HepG2 (cell line): Measurements from ENCODE around the gene ZBP1. TPM values are rescaled to one million over a fixed set of nuclear protein-coding genes. Genes with fewer than 3 reads are reported as not detected.

Source experiments
- ATAC-seq: fragments of 200-7000 bp; cut with Tn5 transposase; 3 replicates; pipeline ENCODE4 v1.9.1; 2020; ENCODE audit warnings: mild to moderate bottlenecking, moderate library complexity
- BruUV-seq: library from RNA; stranded (reverse); fragments of 400-500 nt; replicated peaks from 2 replicates; lab custom pipeline; 2021; lab: Mats Ljungman, UMichigan
- CTCF ChIA-PET: fragments of 300-600 bp; formaldehyde crosslinking; extraction: SDS; loops from one replicate; lab custom pipeline; 2021; ENCODE audit warnings: low total read pairs, inconsistent platforms, low intra/inter-chr PET ratio; lab: Yijun Ruan, JAX
- POLR2A ChIA-PET: fragments of 350-600 bp; sonication (Branson Sonifier 250); formaldehyde crosslinking; loops from one replicate; lab custom pipeline; 2020; ENCODE audit warnings: antibody characterized with exemption, inconsistent platforms; lab: Yijun Ruan, JAX
- DNase-seq: peaks from one replicate; pipeline ENCODE4 v3.0.0-alpha.2; 2015; ENCODE audit warnings: low spot score
- FAIRE-seq: peaks from 3 replicates; lab custom pipeline; 2011; peaks lifted over from hg19 to GRCh38; lab: Jason Lieb, UNC
- H2AFZ ChIP-seq: one replicate; pipeline ENCODE4 v1.6.1; 2011; ENCODE audit warnings: low read length, inconsistent platforms
- H3K27ac ChIP-seq: fragments of 300-600 bp; 3 replicates; pipeline ENCODE4 v1.8.0; 2011; ENCODE audit warnings: mixed run types, mild to moderate bottlenecking, mixed read lengths, low read length, inconsistent platforms; ENCODE audit not compliant: insufficient read depth; ENCODE audit errors: extremely low read length
- H3K27me3 ChIP-seq, 2 experiments: fragments of 200-600 bp in 1 of 2; 2 replicates in 1 of 2; 3 replicates in 1 of 2; pipeline versions ENCODE4 v1.6.0 to v1.8.0; 2011; ENCODE audit warnings: low read length in 2 of 2, mild to moderate bottlenecking in 2 of 2, moderate library complexity in 2 of 2, inconsistent platforms in 1 of 2; ENCODE audit not compliant: insufficient read depth in 2 of 2, control insufficient read depth in 1 of 2
- H3K36me3 ChIP-seq, 2 experiments: fragments of 200-600 bp in 1 of 2; replicated peaks in 1 of 2; 2 replicates in 1 of 2; 3 replicates in 1 of 2; pipeline versions ENCODE4 v1.5.1 to v1.8.0; 2011; ENCODE audit warnings: low read length in 2 of 2, inconsistent platforms in 1 of 2; ENCODE audit not compliant: insufficient read depth in 2 of 2, control insufficient read depth in 1 of 2
- H3K4me1 ChIP-seq: 2 replicates; pipeline ENCODE4 v1.5.1; 2012; ENCODE audit warnings: low read length, inconsistent platforms; ENCODE audit not compliant: insufficient read depth
- H3K4me2 ChIP-seq: 2 replicates; pipeline ENCODE4 v1.6.0; 2011; ENCODE audit warnings: low read depth, low read length, inconsistent platforms
- H3K4me3 ChIP-seq, 3 experiments: fragments of 200-600 bp in 1 of 3; sonication (generic), shearing (Covaris generic) in 1 of 3; replicated peaks in 1 of 3; 2 replicates each; pipeline ENCODE4 v1.5.1; 2011 to 2016; ENCODE audit warnings: low read length in 3 of 3, inconsistent platforms in 2 of 3, low read depth in 2 of 3, mild to moderate bottlenecking in 2 of 3, control low read depth in 1 of 3, mixed read lengths in 1 of 3; ENCODE audit not compliant: insufficient read depth in 1 of 3
- H3K79me2 ChIP-seq: one replicate; pipeline ENCODE4 v1.6.1; 2011; ENCODE audit warnings: low read length, inconsistent platforms; ENCODE audit not compliant: insufficient read depth
- H3K9ac ChIP-seq: 2 replicates; pipeline ENCODE4 v1.6.0; 2011; ENCODE audit warnings: mild to moderate bottlenecking, low read depth, low read length, inconsistent platforms; ENCODE audit not compliant: insufficient read depth
- H3K9me3 ChIP-seq: 2 replicates; pipeline ENCODE4 v1.5.1; 2012; ENCODE audit warnings: mild to moderate bottlenecking, low read length
- H4K20me1 ChIP-seq: 2 replicates; pipeline ENCODE4 v1.6.0; 2011; ENCODE audit warnings: inconsistent platforms, mild to moderate bottlenecking, low read length, moderate library complexity; ENCODE audit not compliant: insufficient read depth
- DNMT1 ChIP-seq: sonication (generic); formaldehyde crosslinking; IDR thresholded peaks from 2 replicates; pipeline ENCODE4 v1.5.1; 2020; ENCODE audit warnings: mild to moderate bottlenecking, missing genetic modification reagents
- FOSL1 ChIP-seq: sonication (generic); formaldehyde crosslinking; IDR thresholded peaks from 2 replicates; pipeline ENCODE4 v1.9.0; 2021; ENCODE audit warnings: missing genetic modification reagents, borderline replicate concordance
- KAT8 ChIP-seq: IDR thresholded peaks from 2 replicates; pipeline ENCODE4 v1.6.1; 2016; ENCODE audit warnings: missing genetic modification reagents, missing compliant biosample characterization
- KDM3A ChIP-seq: IDR thresholded peaks from 2 replicates; pipeline ENCODE4 v1.6.1; 2018; ENCODE audit warnings: low read depth, missing compliant biosample characterization
- MBD4 ChIP-seq: IDR thresholded peaks from 2 replicates; pipeline ENCODE4 v1.6.1; 2012; ENCODE audit warnings: low read length, inconsistent platforms, borderline replicate concordance
- PLRG1 ChIP-seq: fragments of 450-650 bp; conservative IDR thresholded peaks from 2 replicates; pipeline ENCODE4 v1.6.1; 2016
- PRDM15 ChIP-seq: sonication (generic); formaldehyde crosslinking; IDR thresholded peaks from 2 replicates; pipeline ENCODE4 v1.4.0; 2020; ENCODE audit warnings: missing genetic modification reagents
- REPIN1 ChIP-seq: sonication (generic); formaldehyde crosslinking; IDR thresholded peaks from 2 replicates; pipeline ENCODE4 v1.8.0; 2022; ENCODE audit warnings: missing genetic modification reagents, low read depth, mild to moderate bottlenecking, borderline replicate concordance
- RORA ChIP-seq: sonication (generic); formaldehyde crosslinking; IDR thresholded peaks from 2 replicates; pipeline ENCODE4 v1.5.0; 2020; ENCODE audit warnings: mild to moderate bottlenecking, missing genetic modification reagents, moderate library complexity
- SNAI1 ChIP-seq: sonication (generic); formaldehyde crosslinking; IDR thresholded peaks from 2 replicates; pipeline ENCODE4 v1.5.0; 2020; ENCODE audit warnings: mild to moderate bottlenecking, missing genetic modification reagents, borderline replicate concordance
- XBP1 ChIP-seq: sonication (generic); formaldehyde crosslinking; IDR thresholded peaks from 2 replicates; pipeline ENCODE4 v1.5.0; 2020; ENCODE audit warnings: missing genetic modification reagents
- ZBTB21 ChIP-seq: sonication (generic); formaldehyde crosslinking; IDR thresholded peaks from 2 replicates; pipeline ENCODE4 v1.4.0; 2020; ENCODE audit warnings: missing genetic modification reagents
- ZBTB38 ChIP-seq: sonication (generic); formaldehyde crosslinking; IDR thresholded peaks from 2 replicates; pipeline ENCODE4 v1.5.1; 2020; ENCODE audit warnings: mild to moderate bottlenecking, missing genetic modification reagents
- ZBTB4 ChIP-seq: sonication (generic); formaldehyde crosslinking; IDR thresholded peaks from 2 replicates; pipeline ENCODE4 v1.4.0; 2020; ENCODE audit warnings: missing genetic modification reagents, mild to moderate bottlenecking, borderline replicate concordance
- ZFP36L2 ChIP-seq: sonication (generic); formaldehyde crosslinking; IDR thresholded peaks from 2 replicates; pipeline ENCODE4 v1.4.0; 2020; ENCODE audit warnings: missing genetic modification reagents
- ZMYM4 ChIP-seq: sonication (generic); formaldehyde crosslinking; IDR thresholded peaks from 2 replicates; pipeline ENCODE4 v1.8.1; 2023; ENCODE audit warnings: mild to moderate bottlenecking, missing genetic modification reagents
- ZNF552 ChIP-seq: sonication (generic); formaldehyde crosslinking; IDR thresholded peaks from 2 replicates; pipeline ENCODE4 v1.9.0; 2022; ENCODE audit warnings: missing genetic modification reagents, mild to moderate bottlenecking, borderline replicate concordance
- ZNF572 ChIP-seq: sonication (generic); formaldehyde crosslinking; IDR thresholded peaks from 2 replicates; pipeline ENCODE4 v1.5.1; 2020; ENCODE audit warnings: mild to moderate bottlenecking, missing genetic modification reagents
- ZSCAN30 ChIP-seq: sonication (generic); formaldehyde crosslinking; IDR thresholded peaks from 2 replicates; pipeline ENCODE4 v1.5.0; 2020; ENCODE audit warnings: mild to moderate bottlenecking, missing genetic modification reagents
- WGBS: methylation state at CpG from one replicate; pipeline ENCODE4 v1.1.6; 2017; ENCODE audit warnings: low lambda C conversion rate; 5-methylcytosine and 5-hydroxymethylcytosine counted together
- in situ Hi-C: cut with HindIII; loops from 2 replicates; pipeline ENCODE4 v1.10.0; 2017; ENCODE audit warnings: low pct_unique_long_range_greater_than_20kb; ENCODE audit not compliant: extremely low pct_ligation_motif_present
- intact Hi-C: fragments of 100-400 bp; cut with micrococcal nuclease; formaldehyde crosslinking; loops from one replicate; pipeline ENCODE4 v1.10.0; 2022; ENCODE audit not compliant: unreplicated experiment
- polyA plus RNA-seq, 8 experiments: library from polyadenylated mRNA; depleted of rRNA in 3 of 8; stranded (reverse) in 7 of 8; unstranded in 1 of 8; fragments of >200 nt; fragmentation: Illumina TruSeq in 4 of 8; extraction: Trizol in 4 of 8; gene quantifications; 2 replicates each; pipeline versions ENCODE4 v1.2.1 to v1.2.3, GENCODE V29; 2011 to 2016; ENCODE audit warnings: low read depth in 4 of 8, missing spikeins in 1 of 8, mixed read lengths in 1 of 8; ENCODE audit not compliant: insufficient read depth in 1 of 8
- total RNA-seq, 5 experiments: library from RNA; depleted of rRNA; stranded (reverse); fragments of >200 nt; fragmentation: Illumina TruSeq; extraction: Trizol; gene quantifications; 2 replicates each; pipeline ENCODE4 v1.2.3, GENCODE V29; 2016; ENCODE audit warnings: low read depth in 1 of 5

ZBP1 gene
- total and polyA plus RNA-seq, 2 of the 13 experiments (the other 11 are each of a cell fraction or from before 2014, with no cell fraction given): not detected

DNA sequence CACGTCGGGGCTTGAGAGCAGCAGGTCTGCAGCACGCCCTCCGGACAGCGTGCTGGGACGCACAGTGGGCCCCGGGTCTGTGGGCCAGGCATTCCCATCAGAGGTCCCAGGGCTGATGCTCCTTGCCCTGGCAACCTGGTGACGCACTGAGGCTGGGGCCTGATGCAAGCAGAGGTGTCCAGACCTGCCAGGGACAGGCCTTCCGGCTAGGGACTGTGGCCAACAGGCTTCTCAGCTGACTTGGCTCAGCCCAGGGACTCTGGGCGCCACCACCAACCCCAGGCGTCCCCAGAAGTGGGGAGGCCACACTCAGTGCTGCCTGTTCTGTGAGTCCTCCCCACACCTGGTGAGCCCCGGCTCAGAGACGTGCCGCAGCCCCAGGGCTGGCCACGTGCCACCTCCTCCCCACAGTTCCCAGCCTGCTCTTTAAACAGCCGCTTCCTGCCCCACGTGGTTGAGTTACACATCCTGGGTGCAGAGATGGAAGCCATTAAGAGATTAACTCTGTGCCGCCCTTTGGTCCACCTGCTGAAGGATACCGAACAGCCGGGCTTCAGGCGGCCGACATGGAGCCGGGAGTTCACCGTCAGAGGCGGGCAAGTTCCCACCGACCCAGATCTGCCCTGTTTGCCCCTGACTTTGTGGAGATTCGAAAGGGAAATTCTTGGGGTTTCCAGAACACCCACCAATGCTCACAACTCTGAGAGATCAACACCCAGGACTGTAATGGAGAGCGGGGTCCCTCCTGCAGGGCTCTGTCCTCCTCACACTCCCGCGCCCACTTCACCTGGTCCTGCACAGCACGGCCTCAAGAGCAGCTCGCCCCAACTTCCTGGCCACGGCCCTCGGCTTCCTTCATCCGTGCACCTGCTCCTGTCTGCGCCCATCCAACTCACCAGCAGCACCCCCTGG lies 37.6 kb upstream of the ZBP1 start:
- Histone ChIP-seq H3K9me3 (no peaks in the 10 kb centered on the region), H3K9ac (no peak overlapping the region), H3K4me2 (peak overlapping the region; percentile 13; the same call in 1 of the 2 replicates), H4K20me1 (peaks cover 3% of the 10 kb centered on the region; the same call in 1 of the 2 replicates), H3K4me1 (peaks cover 13% of the 10 kb centered on the region), H3K79me2 (no peaks in the 10 kb centered on the region), H2AFZ (no peak overlapping the region), H3K36me3 (no peaks in the 10 kb centered on the region), H3K4me3 (no peak overlapping the region), H3K27ac (no peak overlapping the region), H3K27me3 (peaks cover 32 to 99% of the 10 kb centered on the region in 2 experiments)
- intact Hi-C loops (no loop called here), in situ Hi-C loops (loop anchor here (5.0 kb wide), 1 partner anchor 430 kb away; no protein-coding TSS in a partner anchor)
- DNase-seq: peak; percentile 47
- 17% methylated on average over 28 of the region's 36 CpGs for WGBS
- BruUV-seq: no TSS peak
- ATAC-seq: peak; percentile 37
- ChIA-PET CTCF (interaction anchor here (1.8 kb wide), 1 partner anchor 552 kb away, joined by 5 read pairs; no protein-coding TSS in a partner anchor), POLR2A (no interaction called here)
- no peak for FAIRE-seq
- TF ChIP-seq ZNF572 (CRISPR knock-in tag) (no peak), PLRG1 (no peak), ZSCAN30 (no peak), FOSL1 (CRISPR knock-in tag) (no peak), DNMT1 (no peak), ZBTB4 (no peak), ZBTB21 (CRISPR knock-in tag) (no peak), RORA (no peak), KDM3A (CRISPR knock-in tag) (no peak), MBD4 (no peak), ZBTB38 (CRISPR knock-in tag) (no peak), XBP1 (CRISPR knock-in tag) (no peak), REPIN1 (CRISPR knock-in tag) (no peak), KAT8 (CRISPR knock-in tag) (no peak), PRDM15 (CRISPR knock-in tag) (no peak), ZFP36L2 (no peak), ZNF552 (CRISPR knock-in tag) (no peak), ZMYM4 (CRISPR knock-in tag) (no peak), SNAI1 (CRISPR knock-in tag) (no peak)
